Prostate gland (tissue), 2 donors: Measurements from ENCODE around the gene MYO1D.

Experiments
- POLR2A ChIP-seq: fragments of 450-650 bp; IDR thresholded peaks from one replicate; pipeline ENCODE4 v1.6.1; 2016; ENCODE audit warnings: antibody characterized with exemption, mild to moderate bottlenecking
- TF ChIP-seq, protein P1 (sequence below), 4 experiments: fragments of 200-600 bp in 2 of 4; fragments of 450-650 bp in 2 of 4; sonication (generic) in 2 of 4; IDR thresholded peaks; 1 replicate in 3 of 4; 2 replicates in 1 of 4; pipeline ENCODE4 v1.5.1; 2016 to 2019; ENCODE audit warnings: antibody characterized with exemption in 4 of 4, mild to moderate bottlenecking in 2 of 4, moderate library complexity in 2 of 4

GRCh38 chr17:32875230-32875917 is 1.6 kb downstream of the MYO1D start:
- TF ChIP-seq, protein P1, sequence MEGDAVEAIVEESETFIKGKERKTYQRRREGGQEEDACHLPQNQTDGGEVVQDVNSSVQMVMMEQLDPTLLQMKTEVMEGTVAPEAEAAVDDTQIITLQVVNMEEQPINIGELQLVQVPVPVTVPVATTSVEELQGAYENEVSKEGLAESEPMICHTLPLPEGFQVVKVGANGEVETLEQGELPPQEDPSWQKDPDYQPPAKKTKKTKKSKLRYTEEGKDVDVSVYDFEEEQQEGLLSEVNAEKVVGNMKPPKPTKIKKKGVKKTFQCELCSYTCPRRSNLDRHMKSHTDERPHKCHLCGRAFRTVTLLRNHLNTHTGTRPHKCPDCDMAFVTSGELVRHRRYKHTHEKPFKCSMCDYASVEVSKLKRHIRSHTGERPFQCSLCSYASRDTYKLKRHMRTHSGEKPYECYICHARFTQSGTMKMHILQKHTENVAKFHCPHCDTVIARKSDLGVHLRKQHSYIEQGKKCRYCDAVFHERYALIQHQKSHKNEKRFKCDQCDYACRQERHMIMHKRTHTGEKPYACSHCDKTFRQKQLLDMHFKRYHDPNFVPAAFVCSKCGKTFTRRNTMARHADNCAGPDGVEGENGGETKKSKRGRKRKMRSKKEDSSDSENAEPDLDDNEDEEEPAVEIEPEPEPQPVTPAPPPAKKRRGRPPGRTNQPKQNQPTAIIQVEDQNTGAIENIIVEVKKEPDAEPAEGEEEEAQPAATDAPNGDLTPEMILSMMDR (IDR thresholded peaks at IDR 0.05): no peak
- no peak for TF ChIP-seq POLR2A
